ENCODE results near the gene SYT13. TPM values are rescaled to one million over a fixed set of nuclear protein-coding genes. Genes with fewer than 3 reads are reported as not detected.

The SYT13 gene
- total RNA-seq, 1 experiment from 2014 or later = 4.3 TPM

- Histone ChIP-seq H3K56ac (ENCODE audit: insufficient read length, low read depth, low read length) (no peak overlapping the region), H4K8ac (replicated peaks; ENCODE audit: insufficient read length, low read depth, low read length) (no peak overlapping the region), H3K4me2 (ENCODE audit: insufficient read depth, insufficient read length, low read length) (no peak overlapping the region), H2BK20ac (ENCODE audit: low read depth, low read length, poor library complexity, severe bottlenecking) (no peak overlapping the region), H2AK5ac (ENCODE audit: insufficient read length, low read length) (no peak overlapping the region), H3K23ac (ENCODE audit: insufficient read length, low read depth, low read length) (no peak overlapping the region), H3K79me2 (ENCODE audit: insufficient read depth, low read length) (no peaks in the 10 kb centered on the region), H3K9ac (ENCODE audit: extremely low read depth, insufficient read length, low read length) (no peak overlapping the region), H2BK12ac (ENCODE audit: insufficient read length, low read depth, low read length) (no peak overlapping the region), H3T11ph (ENCODE audit: low read length) (no peak overlapping the region), H3K4ac (ENCODE audit: low read depth, low read length) (no peak overlapping the region), H3K79me1 (ENCODE audit: insufficient read depth, low read depth, low read length, poor library complexity, severe bottlenecking) (no peaks in the 10 kb centered on the region), H3K27ac (ENCODE audit: insufficient read length, low read depth, low read length) (no peak overlapping the region), H3K18ac (ENCODE audit: insufficient read length, low read depth, low read length) (no peak overlapping the region), H4K5ac (ENCODE audit: insufficient read length, low read depth, low read length) (no peak overlapping the region), H2AFZ (ENCODE audit: low read length) (no peak overlapping the region), H3K9me3 (ENCODE audit: control insufficient read depth, low read depth, low read length) (no peaks in the 10 kb centered on the region), H2BK5ac (ENCODE audit: insufficient read length, low read length) (no peak overlapping the region), H2BK15ac (ENCODE audit: low read depth, low read length) (no peak overlapping the region), H3K4me1 (ENCODE audit: insufficient read depth, low read length) (no peaks in the 10 kb centered on the region; the same call in 1 of the 2 replicates), H4K91ac (ENCODE audit: insufficient read length, low read depth, low read length) (no peak overlapping the region), H2BK120ac (ENCODE audit: low read depth, low read length, poor library complexity, severe bottlenecking) (no peak overlapping the region), H3K23me2 (ENCODE audit: insufficient read length, low read depth, low read length, poor library complexity, severe bottlenecking) (no peaks in the 10 kb centered on the region), H3K14ac (ENCODE audit: insufficient read depth, low read length) (no peak overlapping the region), H3K27me3 (ENCODE audit: insufficient read depth, low read length) (no peaks in the 10 kb centered on the region; the same call in 1 of the 2 replicates), H4K20me1 (ENCODE audit: control insufficient read depth, insufficient read depth, insufficient read length) (no peaks in the 10 kb centered on the region)
- no peaks in the 10 kb centered on the region; a peak in 2 of 5 replicates for H3K9me3 Mint-ChIP-seq
- no peak overlapping the region for H3K27ac Mint-ChIP-seq
- peaks cover 8 to 12% of the 10 kb centered on the region in 2 experiments for H3K4me1 Mint-ChIP-seq
- no peak for TF ChIP-seq CTCF (conservative IDR thresholded peaks at IDR 0.05)
- peaks cover 23% of the 10 kb centered on the region for H3K27me3 Mint-ChIP-seq (ENCODE audit: low read depth)
- H3K4me3 Mint-ChIP-seq = no peak overlapping the region
- H3K36me3 Mint-ChIP-seq (ENCODE audit: insufficient read depth in 1 of 3, low read depth in 3 of 3) = no peaks in the 10 kb centered on the region
- no peak for DNase-seq
- WGBS (ENCODE audit: extremely low coverage, insufficient read length, low lambda C conversion rate) = no CpG with 5 or more reads among the region's 7 CpGs
These were observed 15.6 kb upstream of the SYT13 start for GRCh38 chr11:45301537-45302246.
